C1 segment of cervical spinal cord (tissue), 14 donors: Measurements from ENCODE around the gene WDFY3.

Source experiments
- DNase-seq, 14 donors: peaks; one replicate each; lab custom pipeline; 2025; lab: John Stamatoyannopoulos, UW

Gene WDFY3

GRCh38 chr4:84622959-84623358, 343.5 kb downstream of the WDFY3 start:
- DNase-seq: no peak
